Colonic mucosa (tissue), 4 donors: ENCODE results near the gene SLC2A9. TPM values are rescaled to one million over a fixed set of nuclear protein-coding genes. Genes with fewer than 3 reads are reported as not detected.

Experiments
- DNase-seq: peaks from one replicate; pipeline ENCODE4 v3.0.0-alpha.2; 2020
- H3K27ac ChIP-seq: fragments of 200-600 bp; one replicate; pipeline ENCODE4 v1.8.0; 2021
- H3K27me3 ChIP-seq: fragments of 200-600 bp; one replicate; pipeline ENCODE4 v1.8.0; 2021
- H3K36me3 ChIP-seq: fragments of 200-600 bp; one replicate; pipeline ENCODE4 v1.8.0; 2021
- H3K4me1 ChIP-seq: fragments of 200-600 bp; one replicate; pipeline ENCODE4 v1.8.0; 2021; ENCODE audit warnings: mild to moderate bottlenecking
- H3K4me3 ChIP-seq: fragments of 200-600 bp; one replicate; pipeline ENCODE4 v1.8.0; 2021
- H3K9ac ChIP-seq, 2 donors: one replicate each; pipeline ENCODE4 v1.7.0; 2013; ENCODE audit warnings: control low read depth in 2 of 2, low read depth in 2 of 2, low read length in 2 of 2
- H3K9me3 ChIP-seq: fragments of 200-600 bp; one replicate; pipeline ENCODE4 v1.8.0; 2021
- CTCF ChIP-seq: fragments of 200-600 bp; IDR thresholded peaks from one replicate; pipeline ENCODE4 v1.8.0; 2022; ENCODE audit warnings: antibody characterized with exemption, mild to moderate bottlenecking
- intact Hi-C: fragments of 100-400 bp; cut with DNase I; formaldehyde crosslinking; loops from one replicate; pipeline ENCODE4 v1.14.1; 2022
- total RNA-seq, 2 donors: library from RNA; stranded (reverse); fragmentation: NEBNext Ultra II Directional in 1 of 2; extraction: Animal tissue kit (Norgen Biotek cat#: 25700) in 1 of 2; gene quantifications; one replicate each; pipeline ENCODE4 v1.2.1, GENCODE V29; 2021
- donor health status: healthy.
- donor health status: DM: no; HTN: no; CAD: no.
- donor health status: DM: no; HTN: no; CAD: no.

SLC2A9 gene
- total RNA-seq, 2 donors from 2014 or later, result 4.3 to 6.8 TPM

DNA sequence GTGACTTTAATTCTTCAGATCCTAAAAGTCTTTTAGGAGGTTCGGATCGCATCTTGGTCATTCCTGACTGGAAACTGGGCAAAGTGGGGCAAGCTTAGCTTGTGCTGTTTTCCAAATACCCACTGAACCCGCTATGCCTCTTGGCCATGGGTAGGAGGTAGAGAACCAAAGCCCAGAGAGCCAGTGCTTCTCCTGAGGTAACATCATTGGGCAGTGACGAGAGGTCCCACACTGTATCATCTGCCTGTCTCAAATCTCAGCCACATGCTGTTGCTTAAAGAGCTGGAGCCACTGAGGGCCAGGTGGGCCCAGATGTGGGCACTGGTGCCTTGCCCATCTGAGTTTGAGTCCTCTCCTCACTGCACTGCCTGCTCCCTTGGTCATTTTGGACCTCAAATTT, 68.2 kb downstream of the SLC2A9 start:
- DNase-seq, result no peak

GRCh38 chr4:9952415-9952950, 68.8 kb downstream of the SLC2A9 start:
- no peak for TF ChIP-seq CTCF
- no peak overlapping the region for H3K27ac ChIP-seq
- H3K9me3 ChIP-seq, result no peaks in the 10 kb centered on the region
- H3K4me3 ChIP-seq, result no peak overlapping the region
- DNase-seq, result no peak
- H3K36me3 ChIP-seq, result no peaks in the 10 kb centered on the region
- no peaks in the 10 kb centered on the region for H3K4me1 ChIP-seq
- intact Hi-C loops, result no loop called here
- no peak overlapping the region for H3K9ac ChIP-seq
- no peaks in the 10 kb centered on the region for H3K27me3 ChIP-seq

More for the DNA sequence above, 68.2 kb downstream of the SLC2A9 start:
- TF ChIP-seq CTCF, result no peak
- Histone ChIP-seq H3K27me3 (no peaks in the 10 kb centered on the region), H3K9ac (no peak overlapping the region), H3K4me3 (no peak overlapping the region), H3K36me3 (no peaks in the 10 kb centered on the region), H3K9me3 (no peaks in the 10 kb centered on the region), H3K4me1 (no peaks in the 10 kb centered on the region), H3K27ac (no peak overlapping the region)
- intact Hi-C loops, result no loop called here

- H3K4me3 ChIP-seq, result no peak overlapping the region
Measured at GRCh38 chr4:9949573-9949972, 71.7 kb downstream of the SLC2A9 start.

GRCh38 chr4:9947168-9948062, 73.9 kb downstream of the SLC2A9 start:
- no peak overlapping the region for H3K27ac ChIP-seq
- H3K27me3 ChIP-seq, result no peaks in the 10 kb centered on the region
- intact Hi-C loops, result no loop called here

More at GRCh38 chr4:9949573-9949972, 71.7 kb downstream of the SLC2A9 start:
- H3K27ac ChIP-seq, result no peak overlapping the region
- no peak for DNase-seq
- no peaks in the 10 kb centered on the region for H3K4me1 ChIP-seq
- no peaks in the 10 kb centered on the region for H3K27me3 ChIP-seq
- H3K9me3 ChIP-seq, result no peaks in the 10 kb centered on the region
- no peaks in the 10 kb centered on the region for H3K36me3 ChIP-seq
- intact Hi-C loops, result no loop called here
- TF ChIP-seq CTCF, result no peak
- H3K9ac ChIP-seq, result no peak overlapping the region

GRCh38 chr4:9946170-9946569, 75.1 kb downstream of the SLC2A9 start:
- no peak for TF ChIP-seq CTCF
- H3K4me1 ChIP-seq, result no peaks in the 10 kb centered on the region
- no peak overlapping the region for H3K4me3 ChIP-seq
- no peak for DNase-seq
- intact Hi-C loops, result no loop called here
- H3K36me3 ChIP-seq, result no peaks in the 10 kb centered on the region
- H3K9ac ChIP-seq, result no peak overlapping the region
- no peaks in the 10 kb centered on the region for H3K27me3 ChIP-seq
- no peaks in the 10 kb centered on the region for H3K9me3 ChIP-seq
- H3K27ac ChIP-seq, result no peak overlapping the region

More at GRCh38 chr4:9947168-9948062, 73.9 kb downstream of the SLC2A9 start:
- H3K4me3 ChIP-seq, result no peak overlapping the region
- no peaks in the 10 kb centered on the region for H3K4me1 ChIP-seq
- DNase-seq, result no peak
- no peaks in the 10 kb centered on the region for H3K36me3 ChIP-seq
- no peak overlapping the region for H3K9ac ChIP-seq
- H3K9me3 ChIP-seq, result no peaks in the 10 kb centered on the region
- no peak for TF ChIP-seq CTCF
